ENCODE measurements around the gene LCN15.

LCN15 gene

DNA sequence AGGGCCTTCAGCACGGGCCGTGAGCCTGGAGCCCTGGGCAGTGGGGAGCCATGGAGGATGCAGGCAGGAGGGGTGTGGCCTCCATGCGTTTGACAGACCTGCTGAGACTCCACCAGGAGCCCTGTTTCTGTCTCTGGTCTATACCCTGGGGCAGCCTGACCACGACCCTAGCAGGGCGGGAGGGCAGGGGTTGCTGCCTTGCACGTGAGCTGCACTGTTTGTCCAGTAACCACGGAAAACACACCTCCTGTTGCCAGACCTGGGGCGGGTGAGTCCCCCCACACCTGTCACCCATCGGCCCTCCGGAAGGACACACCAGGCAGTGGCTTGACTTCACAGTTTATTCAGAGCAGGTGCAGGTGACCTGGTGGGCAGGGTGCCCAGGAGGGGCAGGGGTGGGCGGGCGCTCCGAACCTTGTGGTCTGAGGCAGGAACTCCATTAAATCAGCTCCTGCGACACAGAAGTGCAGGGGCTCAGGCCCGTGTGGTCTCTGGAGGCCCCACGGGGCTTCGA lies 10.2 kb downstream of the LCN15 start:
- no peak for DNase-seq

- no peak for DNase-seq
These were observed 10.8 kb downstream of the LCN15 start for GRCh38 chr9:136753371-136754058.

DNA sequence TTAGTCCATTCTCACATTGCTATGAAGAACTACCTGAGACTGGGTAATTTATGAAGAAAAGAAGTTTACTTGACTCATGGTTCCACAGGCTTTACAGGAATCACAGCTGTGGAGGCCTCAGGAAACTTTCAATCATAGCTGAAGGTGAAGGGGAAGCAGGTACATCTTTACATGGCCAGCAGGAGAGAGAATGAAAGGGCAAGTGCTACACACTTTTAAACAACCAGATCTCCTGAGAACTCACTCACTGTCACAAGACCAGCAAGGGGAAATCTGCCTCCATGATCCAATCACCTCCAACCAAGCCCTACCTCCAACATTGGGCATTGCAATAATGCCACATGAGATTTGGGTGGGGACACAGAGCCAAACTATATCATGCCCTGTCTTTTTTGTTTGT lies 12.5 kb downstream of the LCN15 start:
- DNase-seq, result no peak

DNA sequence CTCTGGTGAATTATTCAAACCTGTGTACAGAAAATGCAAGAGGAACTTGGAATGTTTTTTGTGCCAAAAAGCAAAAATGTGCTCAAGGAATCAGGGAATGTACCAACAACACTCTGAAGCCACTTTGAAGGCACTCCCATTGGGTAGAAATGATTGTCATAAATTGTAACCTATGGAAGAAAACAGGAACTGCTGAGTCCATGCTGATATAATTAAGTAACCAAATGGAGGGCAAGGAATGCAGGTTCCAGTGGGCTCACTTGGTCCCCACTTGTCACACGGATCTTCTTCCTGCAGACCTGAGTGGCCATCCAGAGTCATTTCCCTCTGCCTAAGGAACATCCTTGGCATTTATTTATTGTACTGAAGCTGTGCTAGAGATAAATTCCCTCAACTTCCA lies 13.1 kb downstream of the LCN15 start:
- no peak for DNase-seq

DNA sequence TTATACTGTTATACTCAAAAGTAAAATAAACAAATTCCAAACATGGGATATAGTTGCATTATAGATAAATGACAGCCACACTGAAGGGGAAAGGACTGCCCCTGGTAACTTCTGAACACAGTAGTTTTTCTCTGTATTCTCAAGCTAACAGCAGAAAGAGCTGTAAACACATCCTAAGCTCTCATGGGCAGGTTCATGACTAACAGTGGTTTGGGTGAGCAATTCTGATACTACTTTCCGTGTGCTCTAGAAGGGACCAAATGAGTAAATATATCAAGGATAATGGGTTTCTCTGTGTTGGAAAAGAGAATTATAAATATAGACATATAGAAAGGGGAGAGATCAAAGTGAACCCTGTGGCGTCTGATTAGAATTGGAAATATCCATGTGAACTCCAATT lies 13.8 kb downstream of the LCN15 start:
- peak in 1 of 2 donors; percentile 39 for DNase-seq

DNA sequence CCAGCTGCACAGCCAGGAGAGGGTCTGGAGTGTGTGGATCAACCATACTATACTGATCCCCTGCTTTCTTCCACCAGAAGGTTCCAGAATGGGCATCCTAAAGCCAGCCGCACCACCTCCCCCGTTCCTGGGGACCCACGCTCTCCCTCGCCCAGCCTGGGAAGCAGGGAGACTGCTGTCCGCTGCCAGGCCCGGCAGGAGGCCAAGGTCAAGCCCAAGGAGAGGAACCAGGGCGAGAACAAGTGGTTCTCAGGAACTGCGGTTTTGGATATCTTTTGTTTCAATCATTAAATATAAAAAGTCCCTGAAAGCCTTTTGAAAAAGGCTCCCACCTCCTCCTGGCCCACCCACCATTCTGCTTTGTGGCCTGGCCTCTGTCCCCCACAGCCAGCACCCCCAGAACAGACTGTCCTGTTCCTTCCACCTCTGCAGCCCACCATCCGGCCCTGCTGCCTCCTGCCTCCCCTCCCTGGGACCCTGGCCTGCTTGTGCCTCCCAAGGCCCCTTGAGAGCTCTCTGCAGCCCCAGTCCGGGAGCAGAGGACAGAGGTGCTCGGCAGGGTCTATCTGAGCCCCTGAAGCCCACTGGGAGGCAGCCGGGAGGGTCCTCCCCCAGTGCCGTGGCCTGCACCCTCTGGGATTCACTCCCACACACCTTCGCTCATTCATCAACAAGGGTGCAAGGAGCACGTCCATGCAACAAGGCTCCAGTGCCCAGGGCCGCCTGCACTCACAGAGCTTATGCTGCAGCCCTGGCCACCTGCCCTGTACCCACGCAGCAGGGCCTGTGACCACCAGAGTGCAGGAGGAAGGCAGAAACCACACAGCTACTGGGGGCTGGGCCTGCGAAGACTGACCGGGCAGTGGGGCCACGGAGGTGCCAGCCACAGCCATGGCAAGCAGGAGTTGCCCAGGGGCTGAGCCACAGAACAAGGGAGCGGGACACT lies 15.4 kb downstream of the LCN15 start:
- no peak for DNase-seq

- no peak for DNase-seq
These were observed 16.1 kb downstream of the LCN15 start, which contains the start of gene LCN6 for GRCh38 chr9:136748201-136748600. TSS of gene LCN6 (minus strand) at chr9:136748525. CDS start at chr9:136748483, 42 bp downstream.

DNA sequence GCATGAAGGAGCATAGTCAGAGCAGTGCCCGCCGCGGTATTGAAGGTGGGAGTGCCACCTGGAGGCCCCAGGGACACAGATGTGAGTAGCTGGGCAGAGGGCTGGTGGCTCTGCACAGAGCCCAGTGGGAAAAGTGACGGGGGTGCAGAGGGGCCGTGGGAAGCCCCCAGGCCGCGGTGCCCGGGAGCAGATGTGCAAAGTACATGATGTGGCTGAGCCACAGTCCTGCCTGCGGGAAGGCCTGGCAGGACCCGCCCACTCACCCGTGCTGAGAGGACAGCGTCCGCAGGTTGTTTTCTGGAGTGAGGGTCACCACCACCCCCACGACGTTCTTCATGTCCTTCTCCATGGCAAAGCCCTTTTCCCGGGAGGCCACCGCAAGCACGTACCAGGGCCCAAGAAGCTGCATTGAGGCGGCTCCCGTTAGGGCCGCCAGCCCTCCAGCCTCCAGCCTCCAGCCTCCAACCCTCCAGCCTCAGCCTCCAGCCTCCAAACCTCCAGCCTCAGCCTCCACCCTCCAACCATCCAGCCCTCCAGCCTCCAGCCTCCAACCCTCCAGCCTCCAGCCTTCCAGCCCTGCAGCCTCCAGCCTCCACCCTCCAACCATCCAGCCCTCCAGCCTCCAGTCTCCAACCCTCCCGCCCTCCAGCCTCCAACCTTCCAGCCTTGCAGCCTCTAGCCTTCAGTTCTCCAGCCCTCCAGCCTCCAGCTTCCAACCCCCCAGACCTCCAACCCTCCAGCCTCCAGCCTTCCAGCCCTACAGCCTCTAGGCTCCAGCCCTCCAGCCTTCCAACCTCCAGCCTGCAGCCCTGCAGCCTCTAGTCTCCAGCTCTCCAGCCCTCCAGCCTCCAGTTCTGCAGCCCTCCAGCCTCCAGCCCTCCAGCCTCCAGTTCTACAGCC lies 16.9 kb downstream of the LCN15 start:
- no peak for DNase-seq

GRCh38 chr9:136746621-136747020 lies 17.7 kb downstream of the LCN15 start:
- DNase-seq, result no peak

DNA sequence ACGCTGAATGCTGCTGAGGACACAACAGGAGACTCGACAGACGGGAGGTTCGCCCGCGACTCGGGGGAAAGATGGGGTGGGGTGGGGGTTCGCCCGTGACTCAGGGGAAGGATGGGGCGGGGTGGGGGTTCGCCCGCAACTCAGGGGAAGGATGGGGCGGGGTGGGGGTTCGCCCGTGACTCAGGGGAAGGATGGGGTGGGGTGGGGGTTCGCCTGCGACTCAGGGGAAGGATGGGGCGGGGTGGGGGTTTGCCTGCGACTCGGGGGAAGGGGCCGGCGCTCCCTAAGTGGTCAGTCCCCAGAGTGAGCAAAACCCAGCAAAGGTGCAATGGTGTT lies 18.2 kb downstream of the LCN15 start:
- peak in 1 of 2 donors; percentile 63 for DNase-seq

DNA sequence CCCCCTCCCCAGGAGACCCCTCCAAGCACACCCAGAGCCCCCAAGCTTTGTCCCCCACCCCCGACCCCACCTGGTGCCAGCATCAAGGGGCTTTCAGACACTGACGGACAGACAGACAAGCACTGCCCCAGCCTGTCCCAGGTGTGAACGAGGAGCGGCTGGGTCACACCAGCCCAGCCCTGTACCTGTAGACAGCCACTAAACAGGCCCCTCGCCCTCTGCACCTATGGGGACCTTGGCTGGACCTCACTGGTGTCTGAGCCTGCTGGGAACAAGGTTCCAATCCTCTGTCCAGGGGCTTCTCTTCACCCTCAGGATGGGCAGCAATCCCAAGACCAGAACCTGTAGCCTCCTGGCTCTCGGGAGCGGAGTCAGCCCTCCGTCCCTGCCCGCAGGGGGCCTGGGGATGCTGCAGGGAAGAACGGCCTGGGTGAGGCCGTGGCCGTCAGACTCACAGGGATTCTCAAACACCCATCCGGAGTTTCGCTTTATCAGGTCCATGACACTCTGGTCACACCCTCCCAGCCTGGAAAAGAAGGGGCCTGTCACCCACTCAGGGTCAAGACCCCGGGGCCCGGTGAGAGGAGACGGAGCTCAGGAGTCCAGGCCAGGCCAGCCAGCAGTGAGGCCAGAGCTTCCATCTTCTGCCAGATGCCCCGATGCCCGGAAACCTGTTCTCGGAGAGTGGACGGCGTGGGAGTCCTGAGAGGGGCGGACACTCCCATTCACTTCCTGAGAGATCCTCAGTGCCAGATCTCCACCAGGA lies 18.7 kb downstream of the LCN15 start:
- DNase-seq, result no peak

GRCh38 chr9:136744773-136745172 lies 19.5 kb downstream of the LCN15 start:
- DNase-seq, result no peak

DNA sequence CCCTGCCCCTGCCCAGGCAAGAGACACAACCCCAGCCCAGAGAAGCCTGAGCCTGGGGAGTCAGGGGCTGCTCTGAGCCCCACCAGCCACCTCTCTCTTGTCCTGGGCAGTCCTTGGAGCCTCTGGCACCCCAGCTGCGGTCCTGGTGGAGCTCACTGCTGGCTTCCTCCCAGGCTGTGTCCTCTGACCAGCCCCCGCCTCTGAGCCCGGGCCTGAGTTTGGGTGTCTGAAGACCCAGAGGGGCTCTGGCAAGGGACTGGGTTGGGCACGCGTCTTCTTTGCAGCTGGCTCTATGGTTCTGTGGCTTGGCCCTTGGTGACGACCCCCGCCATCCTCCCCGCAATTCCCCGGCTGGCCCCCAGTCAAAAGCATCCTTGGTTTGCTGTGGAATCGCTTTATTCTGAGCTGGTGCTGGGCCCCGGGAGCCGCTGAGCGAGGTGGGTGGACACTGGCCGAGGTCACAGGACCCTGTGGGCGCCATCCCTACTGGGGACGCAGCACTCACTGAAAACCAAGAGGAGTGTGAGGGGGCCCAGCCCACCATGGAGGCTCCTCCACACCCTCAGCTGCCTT lies 20.6 kb downstream of the LCN15 start:
- DNase-seq, result no peak

GRCh38 chr9:136742591-136743391 lies 21.5 kb downstream of the LCN15 start, which contains the start of gene LCN10:
TSS of gene LCN10 (minus strand) at chr9:136742940. CDS start at chr9:136742903, 37 bp downstream.
- no peak for DNase-seq

DNA sequence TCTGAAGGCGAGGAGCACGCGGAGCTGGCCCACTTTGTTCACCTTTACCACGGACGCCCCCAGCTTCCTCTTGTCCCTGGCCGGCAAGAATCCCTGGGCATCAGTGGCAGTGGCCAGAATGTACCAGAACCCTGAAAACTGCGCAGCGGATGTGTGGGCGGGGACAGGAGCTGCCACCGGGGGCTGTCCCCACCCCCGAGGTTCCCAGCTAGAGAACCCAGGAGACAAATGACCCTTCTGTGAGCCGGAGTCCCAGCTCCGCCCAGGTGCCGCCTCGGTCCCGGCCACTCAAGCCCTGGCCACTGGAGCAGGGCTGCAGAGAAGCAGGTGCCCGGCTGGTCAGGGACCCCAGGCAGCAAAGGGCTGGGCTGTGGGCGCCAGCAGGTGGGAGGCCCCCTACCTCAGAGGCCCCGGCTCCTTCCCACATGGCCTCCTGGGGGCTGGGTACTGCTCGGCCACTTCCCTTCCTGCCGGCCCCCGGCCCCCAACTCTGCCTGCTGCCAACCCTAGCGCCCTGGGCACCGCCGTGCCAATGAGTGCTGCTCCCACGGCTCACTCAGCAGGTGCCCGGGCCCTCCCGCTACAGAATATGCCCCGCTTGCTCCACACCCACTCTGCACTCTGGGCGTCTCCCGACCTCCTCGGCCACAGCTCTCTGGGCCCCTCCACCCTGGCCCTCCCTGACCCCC lies 22.3 kb downstream of the LCN15 start:
- DNase-seq, result no peak

DNA sequence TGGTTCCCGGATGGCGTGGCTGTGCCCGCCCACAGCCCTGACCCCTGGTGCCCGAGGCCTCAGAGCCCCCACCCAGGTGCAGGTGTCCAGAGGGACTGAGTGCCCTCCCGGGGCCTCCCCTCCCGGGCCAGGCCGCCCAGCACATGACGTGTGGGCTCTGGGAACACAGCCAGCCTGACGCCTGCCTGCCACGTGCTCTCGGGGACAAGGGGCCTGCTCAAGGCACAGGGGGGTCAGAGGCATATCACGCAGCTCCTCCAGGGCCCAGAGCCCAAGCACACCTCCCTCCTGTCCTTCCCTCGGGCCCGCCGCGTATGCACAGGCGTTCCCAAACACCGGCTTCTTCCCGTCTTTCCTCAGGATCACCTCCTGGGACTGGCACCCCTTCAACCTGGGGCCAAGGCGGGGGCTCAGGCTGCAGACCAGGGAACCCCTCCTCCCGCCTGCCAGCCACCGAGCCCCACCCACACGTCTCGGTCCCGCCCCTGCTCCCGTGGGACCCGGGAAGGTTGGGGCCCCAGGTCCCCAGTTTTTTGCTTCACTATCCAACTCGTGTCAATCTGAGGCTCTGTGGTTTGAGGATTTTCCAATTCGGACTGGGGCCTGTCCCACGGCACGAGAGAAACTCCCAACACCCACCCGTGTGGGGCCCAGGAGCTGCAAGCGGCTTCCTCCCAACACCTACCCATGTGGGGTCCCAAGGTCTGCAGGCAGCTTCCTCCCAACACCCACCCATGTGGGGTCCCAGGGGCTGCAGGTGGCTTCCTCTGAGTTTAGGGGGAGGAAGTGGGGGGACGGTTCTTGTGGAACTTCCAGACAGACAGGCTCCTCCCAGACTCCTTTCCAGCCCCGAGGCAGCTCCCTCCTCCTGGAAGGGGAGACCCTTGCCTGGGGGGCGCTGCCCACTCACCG lies 23.1 kb downstream of the LCN15 start:
- DNase-seq, result no peak

DNA sequence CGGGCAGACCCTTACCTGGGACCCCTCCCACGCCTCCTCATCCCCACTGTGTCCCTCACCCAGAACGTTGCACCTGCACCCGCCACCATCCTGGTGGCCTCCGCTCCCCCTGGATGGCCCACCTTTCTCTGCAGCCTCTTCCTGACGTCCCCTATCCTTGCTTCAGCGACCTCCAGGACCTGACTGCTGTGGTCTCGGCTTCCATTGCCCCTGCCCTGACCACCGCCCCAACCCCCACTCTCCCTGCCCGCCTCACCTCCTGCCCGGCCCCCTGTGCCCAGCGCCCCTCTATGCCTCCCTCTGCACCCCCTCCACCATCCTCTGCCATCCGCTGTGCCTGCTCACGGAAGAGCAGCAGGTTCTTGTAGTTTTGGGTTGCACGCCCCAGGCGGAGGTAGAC lies 23.8 kb downstream of the LCN15 start:
- DNase-seq, result no peak

- DNase-seq, result no peak
These were observed 24.2 kb downstream of the LCN15 start for GRCh38 chr9:136740069-136740468.

DNA sequence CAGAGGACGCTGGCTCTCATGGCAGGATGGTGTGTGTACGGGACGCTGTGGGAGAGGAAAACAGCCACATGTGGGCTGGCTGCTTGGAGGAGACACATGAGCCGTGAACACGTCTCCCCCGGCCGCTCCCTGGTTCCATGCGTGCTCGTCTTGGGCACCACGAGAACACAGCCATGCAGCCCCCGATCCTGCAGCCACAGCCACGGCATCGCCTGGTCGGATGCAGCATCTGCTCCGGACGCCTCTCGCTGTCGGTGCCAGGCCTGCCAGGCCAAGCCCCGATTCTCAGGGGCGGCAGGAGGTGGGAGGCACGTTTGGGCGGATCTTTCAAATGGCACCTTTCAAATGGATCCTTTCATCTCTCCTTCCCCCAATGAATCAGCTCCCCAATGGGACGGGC lies 24.8 kb downstream of the LCN15 start:
- no peak for DNase-seq

Measured in bone marrow (tissue), 2 donors.